ENCODE data around the gene TBC1D5.

Gene TBC1D5

GRCh38 chr3:17605032-17605431, 137.4 kb downstream of the TBC1D5 start:
- TF ChIP-seq EZH2phosphoT487 (IDR thresholded peaks at IDR 0.05; ENCODE audit: borderline replicate concordance, low read length) (no peak), CTCF (IDR thresholded peaks at IDR 0.05; ENCODE audit: low read depth, low read length, poor library complexity, severe bottlenecking) (no peak)
- Histone ChIP-seq H3K9me3 (ENCODE audit: control insufficient read depth, insufficient read depth, low read length) (no peaks in the 10 kb centered on the region), H3K36me3 (ENCODE audit: control insufficient read depth, low read length) (no peaks in the 10 kb centered on the region), H3K27me3 (ENCODE audit: control insufficient read depth, low read length) (no peaks in the 10 kb centered on the region), H3K79me2 (ENCODE audit: control insufficient read depth, low read length) (no peaks in the 10 kb centered on the region), H3K9me2 (replicated peaks; ENCODE audit: control insufficient read depth, low read length) (no peaks in the 10 kb centered on the region), H3K4me2 (ENCODE audit: low read length) (no peak overlapping the region), H3K4me3 (ENCODE audit: low read length) (no peak overlapping the region), H3F3A (ENCODE audit: control insufficient read depth, insufficient read depth) (no peaks in the 10 kb centered on the region), H3K4me1 (ENCODE audit: control insufficient read depth, low read length) (no peaks in the 10 kb centered on the region), H3K27ac (ENCODE audit: low read depth, low read length) (no peak overlapping the region), H4K20me1 (ENCODE audit: control insufficient read depth, insufficient read depth, low read depth, low read length) (no peaks in the 10 kb centered on the region)

DNA sequence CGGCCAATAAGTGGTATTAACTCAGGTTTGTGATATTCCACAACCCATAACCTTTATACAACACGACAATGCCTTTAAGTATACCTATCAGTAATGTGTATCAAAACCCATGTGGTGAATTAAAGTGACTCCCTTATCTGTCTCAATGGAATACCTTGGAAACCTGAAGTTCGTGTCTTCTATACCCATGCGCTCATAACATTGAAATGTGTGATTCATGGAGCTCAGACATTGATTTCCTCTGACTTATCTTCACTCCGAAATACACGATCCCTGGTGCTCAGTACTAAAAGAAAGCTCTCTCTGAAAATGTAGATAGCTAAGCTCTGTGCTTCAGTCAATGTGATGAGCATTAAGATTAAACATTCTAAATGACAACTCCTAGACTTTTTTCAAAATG, 140.3 kb downstream of the TBC1D5 start:
- H3K4me2 ChIP-seq (ENCODE audit: low read length), result no peak overlapping the region
- H3K79me2 ChIP-seq (ENCODE audit: control insufficient read depth, low read length), result 0 out of 2 replicates have a peak, but pooled peaks cover 2% of the 10 kb centered on the region
- H3K4me1 ChIP-seq (ENCODE audit: control insufficient read depth, low read length), result no peaks in the 10 kb centered on the region
- H3F3A ChIP-seq (ENCODE audit: control insufficient read depth, insufficient read depth), result no peaks in the 10 kb centered on the region
- H3K4me3 ChIP-seq (ENCODE audit: low read length), result no peak overlapping the region
- no peak overlapping the region for H3K27ac ChIP-seq (ENCODE audit: low read depth, low read length)
- no peak for TF ChIP-seq CTCF (IDR thresholded peaks at IDR 0.05; ENCODE audit: low read depth, low read length, poor library complexity, severe bottlenecking)
- no peak for TF ChIP-seq EZH2phosphoT487 (IDR thresholded peaks at IDR 0.05; ENCODE audit: borderline replicate concordance, low read length)
- H4K20me1 ChIP-seq (ENCODE audit: control insufficient read depth, insufficient read depth, low read depth, low read length), result no peaks in the 10 kb centered on the region
- H3K36me3 ChIP-seq (ENCODE audit: control insufficient read depth, low read length), result no peaks in the 10 kb centered on the region
- no peaks in the 10 kb centered on the region for H3K9me3 ChIP-seq (ENCODE audit: control insufficient read depth, insufficient read depth, low read length)
- H3K9me2 ChIP-seq (replicated peaks; ENCODE audit: control insufficient read depth, low read length), result no peaks in the 10 kb centered on the region
- H3K27me3 ChIP-seq (ENCODE audit: control insufficient read depth, low read length), result no peaks in the 10 kb centered on the region

DNA sequence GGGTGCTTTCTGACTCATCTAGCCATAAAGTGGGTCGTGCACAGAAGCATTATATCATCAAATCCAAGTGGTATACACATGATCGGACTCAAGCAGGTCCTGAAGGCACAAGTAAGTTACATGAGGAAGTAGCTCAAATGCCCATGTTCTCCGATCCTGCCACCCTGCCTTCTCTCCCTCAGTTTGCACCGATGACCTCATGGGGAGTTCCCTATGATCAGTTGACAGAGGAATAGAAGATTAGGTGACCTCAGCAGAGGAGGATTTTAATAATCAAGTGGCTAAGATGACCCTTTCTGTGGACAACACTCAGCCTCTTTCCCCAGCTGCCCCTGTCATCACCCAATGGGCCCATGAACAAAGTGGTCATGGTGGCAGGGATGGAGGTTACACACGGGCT, 149.5 kb downstream of the TBC1D5 start:
- TF ChIP-seq EZH2phosphoT487 (IDR thresholded peaks at IDR 0.05; ENCODE audit: borderline replicate concordance, low read length), result no peak
- TF ChIP-seq CTCF (IDR thresholded peaks at IDR 0.05; ENCODE audit: low read depth, low read length, poor library complexity, severe bottlenecking), result no peak
- peaks cover 5% of the 10 kb centered on the region; the same call in 1 of the 2 replicates for H3K9me3 ChIP-seq (ENCODE audit: control insufficient read depth, insufficient read depth, low read length)
- H3K4me3 ChIP-seq (ENCODE audit: low read length), result no peak overlapping the region
- H3K4me1 ChIP-seq (ENCODE audit: control insufficient read depth, low read length), result no peaks in the 10 kb centered on the region
- no peak overlapping the region for H3K27ac ChIP-seq (ENCODE audit: low read depth, low read length)
- H3K36me3 ChIP-seq (ENCODE audit: control insufficient read depth, low read length), result no peaks in the 10 kb centered on the region
- no peaks in the 10 kb centered on the region for H4K20me1 ChIP-seq (ENCODE audit: control insufficient read depth, insufficient read depth, low read depth, low read length)
- H3K79me2 ChIP-seq (ENCODE audit: control insufficient read depth, low read length), result no peaks in the 10 kb centered on the region
- no peak overlapping the region for H3K4me2 ChIP-seq (ENCODE audit: low read length)
- no peaks in the 10 kb centered on the region for H3K27me3 ChIP-seq (ENCODE audit: control insufficient read depth, low read length)
- H3K9me2 ChIP-seq (replicated peaks; ENCODE audit: control insufficient read depth, low read length), result no peaks in the 10 kb centered on the region
- H3F3A ChIP-seq (ENCODE audit: control insufficient read depth, insufficient read depth), result no peaks in the 10 kb centered on the region
